22Rv1 (cell line): Measurements from ENCODE around the gene PPARG.

Experiments used
- CTCF ChIP-seq: fragments of 450-650 bp; IDR thresholded peaks from 2 replicates; pipeline ENCODE4 v1.5.1; 2017; ENCODE audit warnings: mild to moderate bottlenecking
- ZFX ChIP-seq: fragments of 450-650 bp; IDR thresholded peaks from 2 replicates; pipeline ENCODE4 v1.6.1; 2017; ENCODE audit warnings: antibody characterized with exemption, borderline replicate concordance

- TF ChIP-seq CTCF (no peak), ZFX (no peak)
Observed at GRCh38 chr3:12270976-12271375, 17.9 kb upstream of the PPARG start.
